HepG2 (cell line): ENCODE measurements around the gene MRPL28. TPM values are rescaled to one million over a fixed set of nuclear protein-coding genes. Genes with fewer than 3 reads are reported as not detected.

Experiments used
- AHR ChIP-seq: IDR thresholded peaks from 2 replicates; pipeline ENCODE4 v1.6.1; 2018; ENCODE audit warnings: missing genetic modification reagents, missing compliant biosample characterization
- BATF2 ChIP-seq: sonication (generic); formaldehyde crosslinking; IDR thresholded peaks from 2 replicates; pipeline ENCODE4 v1.8.0; 2022; ENCODE audit warnings: mild to moderate bottlenecking, missing genetic modification reagents, moderate library complexity
- GTF2F1 ChIP-seq: fragments of 150-350 bp; IDR thresholded peaks from 2 replicates; pipeline ENCODE4 v1.6.1; 2014; ENCODE audit warnings: low read length
- HMGXB3 ChIP-seq: sonication (generic); formaldehyde crosslinking; IDR thresholded peaks from 2 replicates; pipeline ENCODE4 v1.4.0; 2020; ENCODE audit warnings: missing genetic modification reagents, borderline replicate concordance
- NPAS2 ChIP-seq: sonication (generic); formaldehyde crosslinking; IDR thresholded peaks from 2 replicates; pipeline ENCODE4 v1.8.0; 2022; ENCODE audit warnings: mild to moderate bottlenecking, missing genetic modification reagents, borderline replicate concordance
- NR2F2 ChIP-seq: IDR thresholded peaks from 2 replicates; pipeline ENCODE4 v1.6.1; 2012; ENCODE audit warnings: low read depth, inconsistent platforms, borderline replicate concordance
- PTBP1 ChIP-seq: fragments of 200-400 bp; formaldehyde crosslinking; IDR thresholded peaks from 2 replicates; pipeline ENCODE4 v1.6.1; 2018; ENCODE audit warnings: low read length, low read depth; ENCODE audit not compliant: poor library complexity, severe bottlenecking
- SAP130 ChIP-seq: IDR thresholded peaks from 2 replicates; pipeline ENCODE4 v1.6.1; 2016; ENCODE audit warnings: low read depth
- SNAPC2 ChIP-seq: sonication (generic); formaldehyde crosslinking; IDR thresholded peaks from 2 replicates; pipeline ENCODE4 v1.8.1; 2022; ENCODE audit warnings: mild to moderate bottlenecking, missing genetic modification reagents
- ZC3H13 ChIP-seq: sonication (generic); formaldehyde crosslinking; IDR thresholded peaks from 2 replicates; pipeline ENCODE4 v1.8.1; 2023; ENCODE audit warnings: mild to moderate bottlenecking, missing genetic modification reagents, moderate library complexity
- ZFAT ChIP-seq: sonication (generic); formaldehyde crosslinking; conservative IDR thresholded peaks from 2 replicates; pipeline ENCODE4 v1.8.1; 2023; ENCODE audit warnings: missing genetic modification reagents, inconsistent platforms
- ZFP37 ChIP-seq: sonication (generic); formaldehyde crosslinking; IDR thresholded peaks from 2 replicates; pipeline ENCODE4 v1.4.0; 2020; ENCODE audit warnings: missing genetic modification reagents, borderline replicate concordance
- ZFP90 ChIP-seq: sonication (generic); formaldehyde crosslinking; IDR thresholded peaks from 2 replicates; pipeline ENCODE4 v1.8.0; 2022; ENCODE audit warnings: missing genetic modification reagents, mild to moderate bottlenecking, inconsistent platforms, borderline replicate concordance
- ZNF143 ChIP-seq: sonication (generic); formaldehyde crosslinking; IDR thresholded peaks from 2 replicates; pipeline ENCODE4 v1.4.0; 2020; ENCODE audit warnings: missing genetic modification reagents
- ZNF260 ChIP-seq: sonication (generic); formaldehyde crosslinking; IDR thresholded peaks from 2 replicates; pipeline ENCODE4 v1.4.0; 2020; ENCODE audit warnings: missing genetic modification reagents, low read depth, mild to moderate bottlenecking, borderline replicate concordance
- ZNF30 ChIP-seq: sonication (generic); formaldehyde crosslinking; IDR thresholded peaks from 2 replicates; pipeline ENCODE4 v1.5.0; 2020; ENCODE audit warnings: mild to moderate bottlenecking, missing genetic modification reagents
- ZNF335 ChIP-seq: sonication (generic); formaldehyde crosslinking; IDR thresholded peaks from 2 replicates; pipeline ENCODE4 v1.4.0; 2020; ENCODE audit warnings: missing genetic modification reagents
- ZNF720 ChIP-seq: sonication (generic); formaldehyde crosslinking; IDR thresholded peaks from 2 replicates; pipeline ENCODE4 v1.4.0; 2020; ENCODE audit warnings: missing genetic modification reagents
- ZNF891 ChIP-seq: sonication (generic); formaldehyde crosslinking; IDR thresholded peaks from 2 replicates; pipeline ENCODE4 v1.5.0; 2020; ENCODE audit warnings: mild to moderate bottlenecking, missing genetic modification reagents
- polyA plus RNA-seq, 8 experiments: library from polyadenylated mRNA; depleted of rRNA in 3 of 8; stranded (reverse) in 7 of 8; unstranded in 1 of 8; fragments of >200 nt; fragmentation: Illumina TruSeq in 4 of 8; extraction: Trizol in 4 of 8; gene quantifications; 2 replicates each; pipeline versions ENCODE4 v1.2.1 to v1.2.3, GENCODE V29; 2011 to 2016; ENCODE audit warnings: low read depth in 4 of 8, missing spikeins in 1 of 8, mixed read lengths in 1 of 8; ENCODE audit not compliant: insufficient read depth in 1 of 8
- total RNA-seq, 5 experiments: library from RNA; depleted of rRNA; stranded (reverse); fragments of >200 nt; fragmentation: Illumina TruSeq; extraction: Trizol; gene quantifications; 2 replicates each; pipeline ENCODE4 v1.2.3, GENCODE V29; 2016; ENCODE audit warnings: low read depth in 1 of 5
- TF ChIP-seq, protein P1 (sequence below): sonication (generic); formaldehyde crosslinking; IDR thresholded peaks from 2 replicates; pipeline ENCODE4 v1.5.0; 2020; ENCODE audit warnings: mild to moderate bottlenecking, missing genetic modification reagents, moderate library complexity

MRPL28 gene
- total and polyA plus RNA-seq, 2 of the 13 experiments (the other 11 are each of a cell fraction or from before 2014, with no cell fraction given), result 114 to 135 TPM

- no peak for TF ChIP-seq SNAPC2 (CRISPR knock-in tag)
- TF ChIP-seq ZNF891 (CRISPR knock-in tag), result no peak
- no peak for TF ChIP-seq BATF2
- no peak for TF ChIP-seq ZNF30 (CRISPR knock-in tag)
- no peak for TF ChIP-seq NPAS2 (CRISPR knock-in tag)
- no peak for TF ChIP-seq ZNF720
- no peak for TF ChIP-seq PTBP1
- TF ChIP-seq ZFP37 (CRISPR knock-in tag), result no peak
- 0 out of 2 replicates have a peak, but pooled peaks have one; percentile 22 for TF ChIP-seq AHR (CRISPR knock-in tag)
- TF ChIP-seq, protein P1, sequence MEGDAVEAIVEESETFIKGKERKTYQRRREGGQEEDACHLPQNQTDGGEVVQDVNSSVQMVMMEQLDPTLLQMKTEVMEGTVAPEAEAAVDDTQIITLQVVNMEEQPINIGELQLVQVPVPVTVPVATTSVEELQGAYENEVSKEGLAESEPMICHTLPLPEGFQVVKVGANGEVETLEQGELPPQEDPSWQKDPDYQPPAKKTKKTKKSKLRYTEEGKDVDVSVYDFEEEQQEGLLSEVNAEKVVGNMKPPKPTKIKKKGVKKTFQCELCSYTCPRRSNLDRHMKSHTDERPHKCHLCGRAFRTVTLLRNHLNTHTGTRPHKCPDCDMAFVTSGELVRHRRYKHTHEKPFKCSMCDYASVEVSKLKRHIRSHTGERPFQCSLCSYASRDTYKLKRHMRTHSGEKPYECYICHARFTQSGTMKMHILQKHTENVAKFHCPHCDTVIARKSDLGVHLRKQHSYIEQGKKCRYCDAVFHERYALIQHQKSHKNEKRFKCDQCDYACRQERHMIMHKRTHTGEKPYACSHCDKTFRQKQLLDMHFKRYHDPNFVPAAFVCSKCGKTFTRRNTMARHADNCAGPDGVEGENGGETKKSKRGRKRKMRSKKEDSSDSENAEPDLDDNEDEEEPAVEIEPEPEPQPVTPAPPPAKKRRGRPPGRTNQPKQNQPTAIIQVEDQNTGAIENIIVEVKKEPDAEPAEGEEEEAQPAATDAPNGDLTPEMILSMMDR (CRISPR knock-in tag), result 0 out of 2 replicates have a peak, but pooled peaks have one; percentile 8
- TF ChIP-seq ZFP90 (CRISPR knock-in tag), result no peak
- no peak for TF ChIP-seq ZC3H13 (CRISPR knock-in tag)
- peak; percentile 13; the same call in 1 of the 2 replicates for TF ChIP-seq SAP130 (CRISPR knock-in tag)
- no peak for TF ChIP-seq GTF2F1
- no peak for TF ChIP-seq NR2F2
- TF ChIP-seq ZNF143 (CRISPR knock-in tag), result no peak
- no peak for TF ChIP-seq ZFAT (CRISPR knock-in tag)
- no peak for TF ChIP-seq ZNF260 (CRISPR knock-in tag)
- no peak for TF ChIP-seq HMGXB3 (CRISPR knock-in tag)
- 0 out of 2 replicates have a peak, but pooled peaks have one; percentile 0 for TF ChIP-seq ZNF335
Measured at GRCh38 chr16:404971-405486, 34.7 kb upstream of the MRPL28 start (continued).
